HG02981 (cell line): ENCODE data around the gene CEP72.
A peak's percentile ranks its signal among the peaks of the same experiment; 100 is the strongest.
"Not testable (repeated sequence)": the region's sequence is repeated elsewhere in the genome, so short reads cannot be mapped to it uniquely, and the experiment has no call there.

Experiments
- ATAC-seq: cut with Tn5 transposase; IDR thresholded peaks from one replicate; pipeline ENCODE4 v1.9.1; 2021; ENCODE audit warnings: mild to moderate bottlenecking, moderate library complexity; ENCODE audit not compliant: unreplicated experiment

The CEP72 gene

DNA sequence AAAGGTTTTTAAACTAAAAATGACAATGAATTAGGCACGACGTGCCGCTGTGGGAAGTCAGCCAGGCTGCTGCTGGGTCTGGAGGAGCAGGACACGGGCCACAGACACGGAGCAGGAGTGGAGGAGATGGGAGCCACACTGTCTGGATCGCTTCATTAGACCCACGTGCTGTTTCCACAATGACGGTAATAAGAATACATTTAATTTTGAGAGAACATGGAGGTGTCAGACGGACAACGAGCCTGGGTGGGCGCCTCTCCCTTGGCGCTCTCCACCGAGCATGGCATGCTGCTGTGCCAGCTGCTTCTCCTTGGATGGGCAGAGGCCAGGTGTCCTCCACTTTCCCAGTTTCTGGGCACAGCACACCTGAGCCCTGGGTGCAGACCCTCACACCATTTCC lies 68.7 kb downstream of the CEP72 start:
- ATAC-seq, result not testable (repeated sequence)

DNA sequence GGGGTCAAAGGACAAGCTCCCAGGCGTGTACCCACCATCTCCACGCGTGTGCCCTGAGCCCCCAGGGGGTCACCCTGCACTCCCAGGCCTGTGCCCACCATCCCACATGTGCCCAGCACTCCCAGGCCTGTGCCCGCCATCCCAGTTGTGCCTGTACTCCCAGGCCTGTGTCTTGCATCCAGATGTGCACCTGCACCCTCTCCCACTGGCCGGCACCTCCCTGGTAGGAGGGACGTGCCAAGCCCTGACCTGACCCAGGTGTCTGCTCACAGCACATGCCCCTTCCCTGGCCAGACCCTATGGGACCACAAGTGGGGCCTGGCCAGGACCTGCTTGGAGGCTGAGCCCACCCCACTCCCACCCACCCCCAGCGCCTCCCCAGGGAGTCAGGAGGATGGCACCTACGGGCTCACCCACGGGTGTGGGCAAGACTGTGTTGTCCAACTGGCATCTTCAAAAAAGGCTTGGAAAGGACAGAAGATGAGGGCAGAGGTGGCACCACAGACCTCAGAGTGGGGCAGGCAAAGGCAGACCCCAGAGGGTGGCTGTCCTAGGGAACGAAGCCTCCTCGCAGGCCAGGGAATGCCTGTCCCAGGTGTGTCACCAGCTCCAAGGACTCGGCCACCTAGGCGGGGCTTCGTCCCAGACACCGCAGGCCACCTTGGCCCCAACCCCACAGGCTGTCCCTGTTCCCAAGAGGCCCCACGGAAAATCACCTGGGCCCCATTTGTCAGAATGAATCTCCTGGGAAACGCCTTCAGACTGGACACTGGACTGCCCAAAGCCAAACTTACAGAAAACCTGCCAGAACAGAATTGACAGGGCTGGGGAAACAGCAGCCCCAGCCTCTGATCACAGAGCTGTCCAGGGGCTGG lies 69.4 kb downstream of the CEP72 start:
- ATAC-seq, result not testable (repeated sequence)

DNA sequence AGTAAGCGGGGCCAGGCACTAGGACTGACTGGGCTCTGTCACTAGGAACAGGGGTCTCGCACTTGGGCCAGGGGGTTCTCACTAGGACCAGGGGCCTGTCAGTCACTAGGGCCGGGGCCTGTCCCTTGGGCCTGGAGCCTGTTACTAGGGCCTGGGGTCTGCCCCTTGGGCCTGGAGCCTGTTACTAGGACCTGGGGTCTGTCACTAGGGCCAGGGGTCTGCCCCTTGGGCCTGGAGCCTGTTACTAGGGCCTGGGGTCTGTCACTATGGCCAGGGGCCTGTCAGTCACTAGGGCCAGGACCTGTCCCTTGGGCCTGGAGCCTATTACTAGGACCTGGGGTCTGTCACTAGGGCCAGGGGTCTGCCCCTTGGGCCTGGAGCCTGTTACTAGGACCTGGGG lies 70.1 kb downstream of the CEP72 start:
- not testable (repeated sequence) for ATAC-seq

DNA sequence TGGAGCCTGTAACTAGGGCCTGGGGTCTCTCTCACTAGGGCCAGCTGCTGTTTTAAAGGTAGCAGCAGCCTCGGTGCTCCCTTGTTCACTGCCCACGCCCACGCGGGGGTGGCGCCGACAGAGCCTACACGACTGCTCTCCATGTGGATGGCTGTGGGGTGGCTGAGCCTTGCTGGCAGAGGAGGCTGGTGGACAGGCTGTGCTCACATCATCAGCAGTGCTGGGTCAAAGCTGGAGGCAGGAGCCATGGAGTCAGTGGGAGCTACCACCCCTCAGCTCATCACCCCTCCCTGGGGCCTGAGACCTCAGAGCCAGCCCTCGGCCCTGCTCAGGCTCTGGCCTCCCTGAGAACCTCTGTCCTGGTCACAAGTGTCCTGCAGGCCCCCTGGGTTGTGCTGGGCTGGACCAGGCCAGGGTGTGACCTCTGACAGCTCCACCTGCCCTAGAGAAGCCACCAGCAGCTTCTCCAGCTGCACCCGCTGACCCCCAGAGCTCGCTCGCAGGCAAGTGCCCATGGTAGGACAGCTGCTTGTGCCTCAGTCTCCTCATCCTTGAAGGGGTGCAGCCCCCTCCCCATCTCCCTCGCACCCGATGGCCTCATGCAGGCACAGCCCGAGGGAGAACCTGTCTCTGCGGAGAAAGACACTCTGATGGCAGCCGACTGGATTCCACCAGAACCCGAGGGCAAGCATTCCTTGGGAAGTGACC lies 70.7 kb downstream of the CEP72 start:
- not testable (repeated sequence) for ATAC-seq

DNA sequence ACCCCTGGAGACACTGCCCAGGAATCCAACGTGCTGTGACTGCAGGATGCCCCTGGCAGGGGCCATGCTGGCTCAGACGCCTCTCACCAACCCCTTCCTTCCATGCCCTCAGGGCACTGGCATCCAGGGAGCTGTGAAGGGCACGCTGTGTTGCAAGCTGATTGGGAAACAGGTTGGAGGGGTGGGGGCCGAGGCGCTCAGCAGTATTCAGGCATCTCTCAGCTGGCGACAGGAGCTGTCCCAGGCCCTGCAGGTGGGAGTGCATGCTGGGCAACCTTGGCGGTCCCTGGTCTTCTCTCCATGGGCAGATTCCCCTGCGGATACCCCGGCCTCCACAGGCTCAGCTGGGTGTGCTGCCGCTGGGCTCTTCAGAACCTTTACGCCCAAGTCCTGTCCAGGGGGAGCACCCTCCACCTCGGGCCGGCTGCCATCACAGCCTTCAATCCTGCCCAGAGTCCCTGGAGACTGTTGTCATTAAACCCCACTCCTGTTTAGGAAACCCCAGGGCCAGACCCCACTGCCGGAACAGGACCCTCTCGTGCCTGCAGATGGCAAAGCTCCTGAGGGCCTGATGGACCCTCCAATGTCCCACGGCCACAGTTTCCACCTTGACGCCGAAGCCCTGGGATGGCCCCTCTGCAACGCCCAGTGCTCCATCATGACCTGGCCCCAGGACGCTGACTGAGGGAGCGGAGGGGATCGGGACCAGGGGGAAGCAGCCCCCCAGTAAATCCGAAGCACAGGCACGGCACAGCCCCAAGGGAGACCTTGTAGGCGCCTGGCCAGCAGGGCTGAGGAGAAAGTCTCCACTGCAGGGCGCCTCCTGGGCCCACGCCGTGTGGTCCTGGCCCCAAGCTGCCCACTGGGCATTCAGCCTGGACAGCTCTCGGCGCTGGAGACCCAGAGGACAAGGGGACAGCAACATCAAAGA lies 71.7 kb downstream of the CEP72 start:
- no peak for ATAC-seq

DNA sequence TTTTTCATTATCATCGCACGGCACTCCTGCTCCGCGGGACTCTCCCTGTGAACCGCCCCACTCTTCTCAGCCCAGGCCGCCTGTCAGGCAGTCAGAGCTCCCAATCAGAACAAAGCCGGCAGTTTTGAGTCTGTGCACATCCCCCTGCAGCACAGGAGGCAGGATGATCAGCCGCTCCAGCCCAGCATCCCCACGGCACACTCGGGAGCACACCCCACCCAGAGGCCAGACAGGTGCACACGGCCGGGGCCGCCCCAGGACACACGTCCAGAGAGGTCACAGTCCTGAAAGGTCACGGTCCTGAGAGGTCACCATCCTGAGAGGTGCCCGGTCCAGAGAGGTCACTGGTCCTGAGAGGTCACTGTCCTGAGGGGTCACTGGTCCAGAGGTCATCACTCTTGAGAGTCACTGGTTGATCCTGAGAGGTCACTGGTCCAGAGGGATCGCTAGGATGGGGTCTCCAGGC lies 72.6 kb downstream of the CEP72 start:
- no peak for ATAC-seq

DNA sequence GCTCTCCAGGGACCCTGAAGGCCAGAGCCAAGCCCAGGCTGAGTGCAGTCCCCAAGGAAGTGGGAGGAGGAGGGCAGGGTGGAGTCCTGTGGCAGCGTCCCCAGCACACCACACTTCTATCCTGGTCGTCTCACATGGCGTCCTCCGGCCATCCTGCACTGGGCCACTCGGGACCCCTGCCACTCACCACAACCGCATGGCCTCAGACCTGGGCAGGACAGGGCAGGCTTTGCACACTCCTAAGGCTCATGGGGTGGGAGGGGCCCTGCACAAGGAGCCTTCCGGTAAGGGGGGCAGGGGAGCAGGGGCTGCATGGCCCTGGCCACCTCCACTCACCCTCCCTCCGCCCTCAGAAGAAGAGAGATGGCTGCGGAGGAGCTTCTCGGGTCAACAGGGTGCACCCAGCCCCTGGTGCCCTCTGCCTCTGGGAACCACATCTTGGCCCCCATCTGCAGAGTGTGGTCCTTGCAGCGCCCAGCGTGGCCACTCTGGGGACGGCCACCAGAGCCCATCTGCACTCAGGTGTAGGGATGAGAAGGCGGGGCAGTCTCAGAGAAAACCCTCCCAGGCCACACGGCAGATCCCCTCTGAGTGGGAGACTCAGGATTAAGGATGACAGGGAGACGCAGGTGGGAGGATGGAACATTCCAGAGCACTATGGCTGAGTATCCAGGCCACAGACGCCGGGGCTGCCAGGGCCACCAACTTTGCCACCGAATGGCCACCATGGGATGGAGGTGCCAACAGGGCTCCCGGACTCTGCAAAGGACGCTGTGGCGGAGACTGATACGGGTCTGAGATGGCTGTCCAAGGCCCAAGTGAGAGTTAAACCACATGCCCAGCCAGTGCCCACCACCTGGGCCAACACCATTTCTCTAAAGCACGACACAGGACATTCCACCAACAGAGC lies 73.4 kb downstream of the CEP72 start:
- no peak for ATAC-seq

DNA sequence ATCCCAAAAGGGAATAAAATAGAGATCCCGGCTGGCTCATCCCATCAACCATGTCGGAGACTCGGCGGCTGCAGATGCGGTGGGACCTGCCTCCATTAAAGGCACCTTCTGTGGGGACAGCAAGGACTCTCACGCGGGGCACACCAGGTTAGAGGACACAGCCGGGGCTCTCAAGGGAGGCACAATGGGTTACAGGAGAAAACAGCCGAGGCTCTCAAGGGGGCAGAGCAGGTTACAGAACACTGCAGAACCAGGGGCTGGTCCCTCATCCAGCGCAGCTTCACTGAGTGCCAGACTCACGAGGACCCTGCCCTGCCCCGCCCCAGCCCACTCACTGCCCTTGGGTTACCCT lies 74.0 kb downstream of the CEP72 start:
- ATAC-seq, result not testable (repeated sequence)

DNA sequence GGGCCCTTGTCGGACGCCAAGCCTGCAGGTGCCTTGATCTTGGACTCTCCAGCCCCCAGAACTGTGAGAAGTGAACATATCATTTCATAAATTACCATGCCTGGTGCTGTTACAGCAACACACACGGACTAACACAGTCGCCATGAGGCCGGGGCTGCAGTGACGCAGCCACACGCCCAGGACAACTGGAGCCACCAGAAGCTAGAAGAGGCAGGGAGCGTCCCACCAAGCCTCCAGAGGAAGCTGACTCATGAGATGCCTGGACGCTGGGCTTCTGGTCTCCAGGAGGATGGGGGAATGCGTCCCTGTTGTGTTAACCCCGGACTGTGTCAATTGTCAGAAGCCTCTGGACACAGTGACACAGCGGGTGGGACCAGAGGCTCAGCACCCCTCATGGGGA lies 74.8 kb downstream of the CEP72 start:
- not testable (repeated sequence) for ATAC-seq

DNA sequence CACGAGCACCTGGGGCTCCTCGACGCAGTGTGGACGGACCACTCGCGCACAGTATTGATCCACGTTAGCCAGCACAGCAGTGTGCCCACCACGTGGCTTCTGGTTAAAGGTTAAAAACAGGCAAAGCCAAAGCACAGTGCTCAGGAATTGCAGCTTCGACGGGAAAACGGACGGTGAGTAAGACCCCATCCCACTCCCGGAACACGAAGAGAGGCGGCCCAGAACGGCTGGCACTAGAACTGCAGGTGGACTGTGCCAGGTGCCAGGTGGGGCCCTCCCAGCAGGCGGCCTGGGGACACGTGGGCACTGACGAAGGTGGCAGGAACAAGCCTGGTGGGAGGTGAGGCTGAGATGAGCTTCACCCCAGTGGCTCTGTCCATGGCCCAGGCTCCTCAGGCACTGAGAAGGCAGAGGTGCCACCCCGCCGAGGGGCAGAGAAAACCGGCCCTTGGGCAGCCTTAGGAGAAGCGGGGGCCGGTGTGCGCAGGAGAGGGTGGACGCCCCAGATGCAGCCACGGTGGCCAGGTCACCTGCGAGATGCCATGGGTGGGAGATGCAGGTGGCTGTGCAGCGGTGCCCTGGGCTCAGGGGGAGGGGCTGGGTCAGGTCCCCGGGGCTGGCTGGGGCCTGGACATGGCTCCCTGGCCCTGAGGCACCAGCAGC lies 76.3 kb downstream of the CEP72 start:
- ATAC-seq, result not testable (repeated sequence)

DNA sequence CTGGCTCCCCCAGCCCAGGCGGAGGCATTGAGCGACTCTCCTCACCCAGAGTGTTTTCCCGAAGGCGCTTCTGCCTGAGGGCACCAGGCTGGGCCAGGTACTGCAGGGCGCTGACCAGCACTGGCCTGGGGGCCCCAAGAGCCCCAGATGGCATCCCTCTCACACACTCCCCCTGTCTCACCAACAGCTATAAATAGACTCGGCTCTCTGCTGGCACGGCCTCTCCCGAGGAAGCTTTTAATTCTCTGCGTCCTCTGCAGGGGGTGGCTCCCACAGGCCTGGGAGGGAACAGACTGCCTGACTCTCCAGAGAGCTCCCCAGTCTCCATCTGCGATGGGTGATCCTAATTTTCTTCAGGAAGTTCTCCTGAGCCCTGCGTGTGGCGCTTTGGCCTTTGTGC lies 78.2 kb downstream of the CEP72 start:
- ATAC-seq, result not testable (repeated sequence)

DNA sequence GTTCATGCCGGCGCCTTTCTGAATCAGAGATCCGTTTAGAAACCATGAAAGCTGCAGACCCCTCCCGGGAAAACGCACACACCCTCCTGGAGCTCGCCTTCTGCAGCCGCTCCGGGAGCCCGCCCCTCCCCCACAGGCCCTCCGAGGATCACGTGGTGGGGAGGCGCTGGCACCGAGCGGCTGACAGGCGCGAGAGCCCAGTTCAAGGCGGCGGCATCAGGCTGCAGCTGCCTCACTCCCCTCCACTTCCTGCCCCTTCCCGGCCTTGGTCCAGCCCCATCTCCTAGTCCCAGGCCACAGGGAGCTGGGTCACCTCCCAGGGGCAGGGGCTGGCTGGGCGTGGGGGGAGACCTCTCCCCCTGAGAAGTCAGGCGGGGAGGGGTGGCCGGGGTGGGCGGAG lies 78.9 kb downstream of the CEP72 start:
- not testable (repeated sequence) for ATAC-seq

DNA sequence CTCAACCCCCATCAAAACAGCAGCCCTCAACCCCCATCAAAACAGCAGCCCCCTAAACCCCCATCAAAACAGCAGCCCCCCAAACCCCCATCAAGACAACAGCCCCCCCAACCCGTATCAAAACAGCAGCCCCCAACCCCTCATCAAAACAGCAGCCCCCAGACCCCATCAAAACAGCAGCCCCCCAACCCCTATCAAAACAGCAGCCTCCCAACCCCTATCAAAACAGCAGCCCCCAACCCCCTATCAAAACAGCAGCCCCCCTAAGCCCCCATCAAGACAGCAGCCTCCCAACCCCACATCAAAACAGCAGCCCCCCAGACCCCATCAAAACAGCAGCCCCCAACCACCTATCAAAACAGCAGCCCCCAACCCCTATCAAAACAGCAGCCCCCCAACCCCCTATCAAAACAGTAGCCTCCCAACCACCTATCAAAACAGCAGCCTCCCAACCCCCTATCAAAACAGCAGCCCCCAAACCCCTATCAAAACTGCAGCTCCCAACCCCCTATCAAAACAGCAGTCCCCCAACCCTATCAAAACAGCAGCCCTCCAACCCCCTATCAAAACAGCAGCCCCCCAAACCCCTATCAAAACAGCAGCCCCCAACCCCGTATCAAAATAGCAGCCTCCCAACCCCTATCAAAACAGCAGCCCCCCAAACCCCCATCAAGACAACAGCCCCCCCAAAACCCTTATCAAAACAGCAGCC lies 79.8 kb downstream of the CEP72 start:
- no peak for ATAC-seq

DNA sequence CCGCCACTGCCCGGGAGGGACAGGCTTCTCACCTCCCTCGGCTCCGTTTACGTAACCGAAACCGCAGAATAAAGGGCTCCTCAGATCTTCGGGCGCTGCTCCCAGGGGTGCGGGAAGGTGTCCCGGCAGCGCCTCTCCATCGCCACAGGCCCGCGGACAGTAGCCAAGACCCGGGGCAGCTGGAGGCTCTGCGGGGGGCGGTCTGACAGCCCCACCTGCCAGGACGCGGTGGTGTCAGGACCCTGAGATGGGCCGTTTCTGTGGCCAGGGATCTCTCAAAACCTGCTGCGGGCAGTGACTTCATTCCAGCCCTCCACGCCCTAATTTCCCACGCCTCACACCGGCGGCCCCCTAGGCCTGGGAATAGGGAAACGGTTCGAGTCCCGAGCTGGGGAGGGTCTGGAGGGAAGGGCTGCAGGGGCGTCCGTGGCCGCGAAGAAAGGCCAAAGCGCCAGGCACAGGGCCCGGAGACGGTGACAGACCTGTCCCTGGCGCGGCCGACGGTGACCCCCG lies 80.4 kb downstream of the CEP72 start:
- not testable (repeated sequence) for ATAC-seq

DNA sequence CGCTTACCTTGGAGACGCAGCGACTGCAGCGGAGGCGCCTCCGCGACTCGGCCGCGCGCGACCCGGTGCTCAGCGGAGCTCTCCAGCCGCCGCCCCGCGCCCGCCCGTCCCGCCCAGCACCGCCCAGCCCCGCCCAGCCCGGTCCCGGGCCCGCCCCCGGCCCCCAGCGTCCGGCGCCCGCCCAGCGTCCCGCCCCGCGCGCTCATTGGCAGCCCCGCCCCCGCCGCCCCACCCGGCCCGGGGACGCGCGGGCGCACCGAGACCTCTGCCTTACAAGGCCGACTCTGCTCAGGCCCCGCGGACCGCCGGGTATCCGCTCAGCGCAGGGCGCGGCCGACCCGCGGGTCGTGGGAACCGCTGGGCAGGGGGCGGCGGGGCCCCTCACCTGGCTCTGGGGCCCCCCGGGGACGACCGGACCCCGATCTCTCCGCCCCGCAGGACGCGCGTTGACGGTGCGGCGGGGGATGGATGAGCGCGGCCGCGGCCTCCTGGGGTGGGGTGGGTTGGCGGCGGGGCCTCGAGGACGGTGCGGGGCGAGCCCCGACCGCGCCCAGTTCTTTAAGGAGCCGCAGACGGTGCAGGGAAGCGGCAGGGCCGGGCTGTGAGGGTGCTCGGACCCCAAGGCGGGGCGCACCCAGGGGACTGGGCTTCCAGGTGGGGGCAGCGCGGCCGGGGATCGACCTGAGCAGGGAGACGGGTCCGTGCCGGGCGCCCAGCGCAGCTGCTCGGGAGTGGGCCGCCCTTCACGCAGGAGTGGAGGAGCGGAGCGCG lies 81.3 kb downstream of the CEP72 start, which contains the start of gene TPPP:
Gene TPPP, minus strand, starts transcription at position 82 of the 771 bp plus-strand sequence. CDS start 15,292 bp downstream, outside the sequence.
- ATAC-seq, result peak; percentile 56

DNA sequence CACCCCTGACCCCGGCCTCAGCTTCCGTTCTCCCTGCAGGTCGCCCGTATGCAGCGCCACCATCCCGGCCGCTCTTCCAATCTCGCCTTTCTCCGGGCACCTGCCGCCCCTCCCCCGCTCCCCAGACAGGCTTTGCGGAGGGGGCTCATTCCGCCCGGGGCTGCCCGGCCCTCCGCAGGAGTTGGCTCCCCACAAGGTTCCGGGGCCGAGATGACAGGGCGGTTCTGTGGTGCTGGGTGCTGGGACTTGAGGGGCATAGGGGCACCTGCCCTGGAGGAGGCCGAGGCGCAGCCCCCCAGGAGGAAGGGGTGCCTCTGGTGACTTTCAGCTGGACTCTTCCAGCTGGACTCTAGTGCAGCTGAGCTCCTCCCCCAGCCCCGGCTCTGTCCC lies 81.9 kb downstream of the CEP72 start:
- ATAC-seq, result not testable (repeated sequence)

DNA sequence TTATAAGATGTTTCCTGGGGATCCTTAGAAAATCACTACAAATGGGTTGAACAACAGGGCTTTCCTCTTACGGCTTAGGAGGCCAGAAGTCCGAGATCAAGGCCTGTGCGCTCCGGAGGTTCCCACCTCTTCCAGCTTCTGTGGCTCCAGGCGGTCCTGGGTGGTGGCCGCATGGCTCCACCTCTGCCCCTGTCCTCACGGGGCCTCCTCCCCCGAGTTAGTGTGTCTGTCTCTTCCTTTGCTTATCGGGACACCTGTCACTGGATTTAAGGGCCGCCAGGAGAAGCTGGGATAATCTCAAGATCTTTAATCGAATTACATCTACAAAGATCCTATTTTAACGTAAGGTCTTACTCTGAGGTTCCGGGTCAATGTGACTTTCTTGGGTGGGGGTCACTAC lies 83.3 kb downstream of the CEP72 start:
- ATAC-seq, result not testable (repeated sequence)

DNA sequence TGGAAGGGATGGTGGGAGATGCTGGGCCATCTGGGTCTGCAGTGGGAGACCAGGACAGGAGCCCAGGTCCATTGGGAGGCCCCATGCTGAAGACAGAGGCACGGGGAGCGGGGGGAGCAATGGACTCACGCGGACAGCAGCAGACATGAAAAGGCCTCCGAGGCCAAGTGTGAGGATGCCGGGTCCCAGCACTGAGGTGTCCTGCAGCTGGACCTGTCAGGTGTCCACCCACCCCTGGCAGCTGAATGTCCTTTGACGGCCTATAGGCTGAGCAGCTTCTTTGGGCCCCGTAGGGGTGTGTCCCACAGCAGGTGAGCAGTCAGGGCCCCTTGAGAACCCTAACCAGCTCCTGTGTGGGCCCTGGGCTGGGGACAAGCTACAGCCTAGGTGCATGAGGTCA lies 84.1 kb downstream of the CEP72 start:
- not testable (repeated sequence) for ATAC-seq
